AG09309 (cell line): Measurements from ENCODE around the gene NRCAM.

ENCODE experiments used
- DNase-seq: peaks from one replicate; pipeline ENCODE4 v3.0.0-alpha.2; 2010; ENCODE audit warnings: low read depth
- H3K4me3 ChIP-seq: 2 replicates; pipeline ENCODE4 v1.5.1; 2011; ENCODE audit warnings: mild to moderate bottlenecking, low read depth, low read length, moderate library complexity; ENCODE audit not compliant: control insufficient read depth
- CTCF ChIP-seq: IDR thresholded peaks from 2 replicates; pipeline ENCODE4 v1.5.1; 2011; ENCODE audit warnings: mild to moderate bottlenecking, low read depth, low read length, inconsistent platforms; ENCODE audit not compliant: insufficient read depth, control insufficient read depth; ENCODE audit errors: missing control alignments

The NRCAM gene

DNA sequence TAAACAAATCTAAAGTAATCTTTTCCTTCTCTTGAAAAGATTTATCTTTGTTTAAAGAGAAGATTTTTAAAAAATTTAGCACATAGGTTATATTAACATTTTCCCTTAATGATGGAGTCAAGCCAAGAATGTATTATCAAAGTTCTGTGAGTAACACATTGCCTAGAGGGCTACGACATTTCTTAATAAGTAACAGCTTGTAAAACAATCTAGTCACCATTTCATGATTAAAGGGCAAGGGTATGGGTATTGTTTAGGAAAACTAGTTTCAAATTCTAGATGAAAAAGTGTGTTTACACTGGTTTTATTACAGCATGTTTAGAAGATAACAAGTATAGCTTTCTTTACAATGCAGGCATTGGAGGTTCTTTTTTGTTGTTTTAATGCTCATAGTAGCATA, 297.5 kb downstream of the NRCAM start:
- no peak overlapping the region for H3K4me3 ChIP-seq
- no peak for TF ChIP-seq CTCF
- DNase-seq: no peak

- no peak for TF ChIP-seq CTCF
- DNase-seq: no peak
- H3K4me3 ChIP-seq: no peak overlapping the region
These were observed 298.5 kb downstream of the NRCAM start for GRCh38 chr7:108157606-108158335.

GRCh38 chr7:108156897-108157605, 299.2 kb downstream of the NRCAM start:
- DNase-seq: no peak
- TF ChIP-seq CTCF: no peak
- H3K4me3 ChIP-seq: no peak overlapping the region

DNA sequence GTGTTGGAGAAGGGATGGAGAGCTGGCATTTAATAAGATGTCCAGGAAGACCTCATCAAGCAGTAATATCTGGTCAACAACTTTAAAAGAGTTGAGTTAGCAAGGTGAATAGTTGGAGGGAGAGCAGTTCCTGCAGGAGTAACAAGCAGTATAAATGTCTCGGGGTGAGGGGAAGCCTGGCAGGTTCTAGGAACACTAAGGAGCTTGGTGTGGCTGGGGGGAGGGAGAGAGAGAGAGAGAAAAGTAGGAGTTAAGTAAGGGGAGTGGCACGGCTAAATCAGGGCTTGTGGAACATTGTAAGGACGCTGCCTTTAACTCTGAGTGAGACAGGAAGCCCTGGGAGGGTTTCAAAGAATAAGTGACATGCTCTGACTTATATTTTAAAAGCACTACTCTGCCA, 304.0 kb downstream of the NRCAM start:
- TF ChIP-seq CTCF: no peak
- H3K4me3 ChIP-seq: no peak overlapping the region
- DNase-seq: no peak

DNA sequence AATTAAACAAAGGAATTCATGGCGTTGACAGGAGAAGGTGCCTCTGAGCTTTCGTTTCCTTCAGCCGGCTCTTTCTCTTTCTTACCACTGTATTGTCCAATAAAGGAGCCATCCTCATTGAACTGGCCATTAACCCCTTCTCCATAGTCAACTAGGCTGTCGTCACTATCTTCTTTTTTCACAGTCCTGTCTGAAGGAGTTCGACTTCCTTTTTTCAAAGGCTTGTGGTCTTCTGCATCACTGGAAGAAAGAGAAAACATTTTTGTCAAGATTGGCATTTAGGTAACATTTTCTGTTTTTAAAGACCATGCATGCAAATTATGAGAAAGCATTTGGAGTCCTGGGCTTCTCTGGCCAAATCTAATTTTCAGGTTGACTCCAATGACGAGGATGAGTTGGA, 306.3 kb downstream of the NRCAM start:
- no peak overlapping the region for H3K4me3 ChIP-seq
- no peak for DNase-seq
- no peak for TF ChIP-seq CTCF

- no peak overlapping the region for H3K4me3 ChIP-seq
- no peak for DNase-seq
- TF ChIP-seq CTCF: no peak
These were observed 307.1 kb downstream of the NRCAM start for GRCh38 chr7:108149119-108149518.

- no peak for DNase-seq
- H3K4me3 ChIP-seq: no peak overlapping the region
- TF ChIP-seq CTCF: no peak
These were observed 309.1 kb downstream of the NRCAM start for GRCh38 chr7:108147031-108147563.
